Activated CD8-positive, alpha-beta memory T cell treated with anti-CD3 and anti-CD28 coated beads, Interleukin-2, amount 50 U/mL, for 24 hours (primary cell): ENCODE measurements around the gene ZFP3.
"Not testable (repeated sequence)": the region's sequence is repeated elsewhere in the genome, so short reads cannot be mapped to it uniquely, and the experiment has no call there.

ENCODE experiments used
- DNase-seq: peaks from one replicate; pipeline ENCODE4 v3.0.0-alpha.2; 2020; ENCODE audit errors: extremely low read depth

The ZFP3 gene

DNA sequence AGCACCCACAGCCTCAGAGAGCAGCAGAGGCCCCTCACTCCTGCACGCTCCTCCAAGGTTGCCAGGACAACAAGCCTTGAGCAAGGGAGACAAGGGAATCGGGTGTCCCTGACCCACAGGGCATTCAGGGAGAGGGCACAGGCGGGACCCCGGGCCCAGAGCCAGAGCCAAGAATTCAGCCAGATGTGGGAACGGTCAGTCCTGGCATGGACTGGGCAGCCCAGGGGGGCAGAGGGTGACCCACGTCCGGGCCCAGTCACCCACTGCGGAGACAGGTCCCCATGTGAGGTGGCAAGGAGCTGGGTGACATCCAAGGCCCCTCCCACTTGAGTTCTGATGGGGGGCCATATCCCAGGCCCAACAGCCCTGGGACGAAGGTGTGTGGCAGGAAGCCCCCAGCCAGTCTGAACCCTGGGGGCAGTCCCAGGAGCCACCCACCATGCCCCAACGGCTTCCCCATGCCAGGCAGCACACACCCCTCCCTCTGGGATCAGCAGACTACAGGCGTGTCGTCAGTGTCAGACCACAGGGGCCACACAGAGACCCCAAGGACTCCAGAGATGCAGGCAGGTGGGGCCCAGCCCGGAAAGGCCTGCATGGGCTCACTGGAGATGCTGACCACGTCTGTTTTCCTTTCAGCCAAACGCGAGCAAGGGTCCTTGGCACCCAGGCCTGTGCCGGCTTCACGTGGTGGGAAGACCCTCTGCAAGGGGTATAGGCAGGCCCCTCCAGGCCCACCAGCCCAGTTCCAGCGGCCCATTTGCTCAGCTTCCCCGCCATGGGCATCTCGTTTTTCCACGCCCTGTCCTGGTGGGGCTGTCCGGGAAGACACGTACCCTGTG is 60.6 kb downstream of the ZFP3 start:
- no peak for DNase-seq

DNA sequence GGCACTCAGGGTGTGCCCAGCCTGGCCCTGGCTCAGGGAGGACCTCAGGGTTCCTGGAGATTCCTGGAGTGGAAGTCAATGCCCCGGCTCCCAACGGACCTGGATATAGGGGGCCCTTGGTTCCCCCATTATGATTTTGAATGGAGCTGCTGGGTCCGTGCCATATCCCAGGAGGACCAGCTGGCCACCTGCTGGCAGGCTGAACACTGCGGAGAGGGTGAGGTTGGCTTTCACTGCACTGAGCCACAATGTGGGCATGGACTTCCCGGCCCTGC is 61.1 kb downstream of the ZFP3 start:
- DNase-seq: no peak

DNA sequence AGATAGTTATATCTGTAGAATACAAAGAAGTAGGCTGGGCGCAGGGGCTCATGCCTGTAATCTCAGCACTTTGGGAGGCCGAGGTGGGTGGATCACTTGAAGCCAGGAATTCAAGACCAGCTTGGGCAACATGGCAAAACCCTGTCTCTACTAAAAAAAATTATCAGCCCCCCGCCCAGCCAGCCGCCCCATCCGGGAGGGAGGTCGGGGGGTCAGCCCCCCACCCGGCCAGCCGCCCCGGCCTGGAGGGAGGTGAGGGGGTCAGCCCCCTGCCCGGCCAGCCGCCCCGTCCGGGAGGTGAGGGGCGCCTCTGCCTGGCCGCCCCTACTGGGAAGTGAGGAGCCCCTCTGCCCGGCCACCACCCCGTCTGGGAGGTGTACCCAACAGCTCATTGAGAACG is 64.6 kb downstream of the ZFP3 start:
- DNase-seq: not testable (repeated sequence)
